Measurements from ENCODE around the gene PKNOX1. TPM values are rescaled to one million over a fixed set of nuclear protein-coding genes. Genes with fewer than 3 reads are reported as not detected.
"Not testable (repeated sequence)": the region's sequence is repeated elsewhere in the genome, so short reads cannot be mapped to it uniquely, and the experiment has no call there.

The PKNOX1 gene
- total and polyA plus RNA-seq, 2 experiments from 2014 or later: 29.9 to 76.7 TPM

- Mint-ChIP-seq H3K36me3 (ENCODE audit: low read depth) (peaks cover 3% of the 10 kb centered on the region; the same call in 2 of the 3 replicates), H3K4me3 (no peak overlapping the region), H3K27me3 (ENCODE audit: insufficient read depth, low read depth, poor library complexity) (peaks cover 5% of the 10 kb centered on the region), H3K4me1 (peaks cover 14% of the 10 kb centered on the region), H3K27ac (no peak overlapping the region), H3K9me3 (peaks cover 5% of the 10 kb centered on the region; the same call in 1 of the 3 replicates)
- H3K27me3 ChIP-seq (ENCODE audit: insufficient read depth): no peaks in the 10 kb centered on the region
- no peak for TF ChIP-seq EZH2 (IDR thresholded peaks at IDR 0.05; ENCODE audit: low read depth, unreplicated experiment)
- no peak for TF ChIP-seq REST (IDR thresholded peaks at IDR 0.05; ENCODE audit: unreplicated experiment)
- TF ChIP-seq STAT1 (IDR thresholded peaks at IDR 0.05; ENCODE audit: unreplicated experiment): no peak
- TF ChIP-seq ETS1 (IDR thresholded peaks at IDR 0.05): no peak
- no peak for TF ChIP-seq JUNB (IDR thresholded peaks at IDR 0.05; ENCODE audit: unreplicated experiment)
- TF ChIP-seq POLR2AphosphoS5 (IDR thresholded peaks at IDR 0.05; ENCODE audit: low read depth): no peak
- H3K79me2 ChIP-seq (replicated peaks; ENCODE audit: insufficient read depth): no peaks in the 10 kb centered on the region
- H4K20me1 ChIP-seq (replicated peaks; ENCODE audit: insufficient read depth): no peaks in the 10 kb centered on the region
- no peaks in the 10 kb centered on the region for H3K36me3 ChIP-seq (ENCODE audit: insufficient read depth)
- DNase-seq (ENCODE audit: low spot score): no peak
- H3K27ac ChIP-seq (ENCODE audit: low read depth): no peak overlapping the region
- ATAC-seq: no peak
- no peaks in the 10 kb centered on the region for H3K9me2 ChIP-seq (ENCODE audit: insufficient read depth)
- no peak overlapping the region for H3K4me3 ChIP-seq
- H3K4me2 ChIP-seq: no peak overlapping the region
- no peak overlapping the region for H2AFZ ChIP-seq
- H3F3A ChIP-seq (replicated peaks; ENCODE audit: low read depth): peaks cover 5% of the 10 kb centered on the region
- H3K4me1 ChIP-seq (ENCODE audit: insufficient read depth): 0 out of 2 replicates have a peak, but pooled peaks cover 10% of the 10 kb centered on the region
These were observed 9.2 kb upstream of the PKNOX1 start for GRCh38 chr21:42965211-42965560.

- not testable (repeated sequence) for H3K9me2 ChIP-seq (ENCODE audit: insufficient read depth); ATAC-seq; H3K27ac ChIP-seq (ENCODE audit: low read depth)
These were observed 6.7 kb upstream of the PKNOX1 start for GRCh38 chr21:42967616-42968015.

More at GRCh38 chr21:42967616-42968015, 6.7 kb upstream of the PKNOX1 start:
- peaks cover 15% of the 10 kb centered on the region for H3K4me1 ChIP-seq (ENCODE audit: insufficient read depth)
- H3K4me1 Mint-ChIP-seq: peaks cover 16% of the 10 kb centered on the region
- DNase-seq (ENCODE audit: low spot score); H3K36me3 ChIP-seq (ENCODE audit: insufficient read depth); H3F3A ChIP-seq (replicated peaks; ENCODE audit: low read depth); H2AFZ ChIP-seq; H3K79me2 ChIP-seq (replicated peaks; ENCODE audit: insufficient read depth); H3K27ac Mint-ChIP-seq; H4K20me1 ChIP-seq (replicated peaks; ENCODE audit: insufficient read depth); H3K27me3 ChIP-seq (ENCODE audit: insufficient read depth); H3K4me2 ChIP-seq; H3K4me3 ChIP-seq; H3K36me3 Mint-ChIP-seq (ENCODE audit: low read depth); H3K9me3 Mint-ChIP-seq; H3K4me3 Mint-ChIP-seq: not testable (repeated sequence)
- peaks cover 17% of the 10 kb centered on the region for H3K27me3 Mint-ChIP-seq (ENCODE audit: insufficient read depth, low read depth, poor library complexity)

All from GM23338 (cell line).